LNCaP clone FGC (cell line): ENCODE results near the gene NMT1.

ENCODE experiments used
- DNase-seq: peaks from one replicate; pipeline ENCODE4 v3.0.0-alpha.2; 2011; ENCODE audit warnings: low read depth
- H3K4me3 ChIP-seq: 2 replicates; pipeline ENCODE4 v1.5.1; 2011; ENCODE audit warnings: mild to moderate bottlenecking, low read depth, low read length, control low read depth
- CTCF ChIP-seq: IDR thresholded peaks from 2 replicates; pipeline ENCODE4 v1.5.1; 2012; ENCODE audit warnings: mild to moderate bottlenecking; ENCODE audit not compliant: control insufficient read depth, insufficient read depth; ENCODE audit errors: extremely low read depth

NMT1 gene

GRCh38 chr17:45029758-45030423 is 31.2 kb upstream of the NMT1 start:
- DNase-seq, result no peak
- H3K4me3 ChIP-seq, result no peak overlapping the region
- no peak for TF ChIP-seq CTCF

DNA sequence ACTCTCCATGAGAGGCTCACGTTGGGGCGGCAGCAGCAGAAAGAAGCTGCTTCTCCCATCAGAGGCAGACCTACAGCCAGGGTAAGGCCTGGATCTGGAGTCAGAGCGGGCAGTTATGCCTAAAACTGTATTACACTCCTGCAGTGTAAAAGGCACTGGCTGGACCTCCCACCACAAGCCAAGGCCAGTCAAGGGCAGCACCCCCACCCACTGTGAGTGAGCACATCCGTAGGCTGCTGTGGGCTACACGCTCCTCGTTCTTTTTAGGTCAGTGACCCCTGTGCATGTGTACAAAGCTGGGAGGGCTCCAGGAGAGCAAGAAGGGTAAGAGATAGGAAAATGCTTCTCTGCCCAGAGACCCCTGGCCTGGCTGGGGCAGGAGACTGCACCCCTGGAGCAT is 30.4 kb upstream of the NMT1 start:
- no peak for TF ChIP-seq CTCF
- no peak overlapping the region for H3K4me3 ChIP-seq
- DNase-seq, result no peak

DNA sequence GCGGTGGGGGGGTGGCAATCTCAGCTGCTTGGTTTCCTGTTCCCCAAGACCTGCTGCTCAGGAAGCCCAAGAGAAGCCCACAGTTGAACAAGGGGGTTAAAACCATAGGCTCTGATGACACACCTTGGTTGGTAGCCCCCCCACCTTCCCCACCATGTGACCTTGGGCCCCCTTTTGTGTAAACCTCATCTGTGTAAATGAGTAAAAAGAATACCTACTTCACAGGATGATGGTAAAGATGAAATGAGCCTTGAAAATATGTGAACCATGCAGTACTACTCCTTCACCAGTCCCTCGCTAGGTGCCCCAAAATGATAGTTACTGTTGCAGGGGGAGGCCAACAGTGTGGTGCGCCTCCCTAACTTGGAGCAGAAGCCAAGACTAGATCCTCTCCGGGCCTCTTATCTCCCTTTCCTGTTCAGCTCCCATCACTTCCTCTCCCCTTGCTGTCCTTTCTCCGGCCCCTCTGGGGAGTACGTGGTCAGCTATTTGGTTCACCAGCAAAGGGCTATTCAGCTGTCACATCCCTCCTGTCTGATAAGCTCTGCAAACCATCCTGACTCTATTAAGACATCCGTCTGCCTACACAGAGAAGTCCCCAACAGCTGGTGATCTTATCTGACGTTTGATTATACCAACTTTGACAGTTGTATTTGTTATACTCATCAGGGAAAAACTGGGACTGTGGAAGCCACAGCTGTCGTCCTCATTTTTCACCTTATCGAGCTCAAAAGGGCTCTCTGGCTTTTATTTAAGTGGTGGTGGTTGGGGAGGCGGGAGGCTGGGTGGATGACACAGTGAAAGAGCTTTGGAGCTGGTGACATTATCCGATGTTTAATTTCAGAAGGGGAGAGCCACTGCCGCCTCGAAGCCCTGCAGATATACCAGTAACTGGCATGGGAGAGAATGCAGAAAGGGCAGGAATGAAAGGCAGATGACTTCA is 29.6 kb upstream of the NMT1 start:
- no peak overlapping the region for H3K4me3 ChIP-seq
- no peak for DNase-seq
- TF ChIP-seq CTCF, result no peak

DNA sequence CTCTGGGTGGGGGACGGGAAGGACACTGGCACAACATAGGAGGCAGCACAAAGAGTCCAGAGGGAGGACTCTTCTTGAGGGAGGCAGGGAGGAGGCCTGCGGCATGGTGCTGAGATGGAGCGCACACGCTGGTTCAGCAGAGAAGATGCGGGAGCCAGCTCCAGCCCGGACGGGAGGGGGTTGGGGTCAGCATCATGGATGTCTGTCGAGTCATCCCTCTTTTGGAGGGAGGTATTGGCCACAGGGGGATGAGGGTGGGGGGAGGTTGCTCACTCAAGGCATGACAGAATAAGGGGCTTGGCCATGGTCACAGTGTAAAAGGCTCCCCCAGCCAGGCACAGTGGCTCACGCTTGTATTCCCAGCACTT is 29.0 kb upstream of the NMT1 start:
- no peak for DNase-seq
- no peak overlapping the region for H3K4me3 ChIP-seq
- no peak for TF ChIP-seq CTCF

- TF ChIP-seq CTCF, result no peak
- H3K4me3 ChIP-seq, result no peak overlapping the region
- no peak for DNase-seq
Observed at GRCh38 chr17:45034599-45034998, 26.5 kb upstream of the NMT1 start.

GRCh38 chr17:45035848-45036247 is 25.3 kb upstream of the NMT1 start:
- no peak for TF ChIP-seq CTCF
- no peak for DNase-seq
- H3K4me3 ChIP-seq, result no peak overlapping the region
